ENCODE measurements around the gene HTR1E. TPM values are rescaled to one million over a fixed set of nuclear protein-coding genes. Genes with fewer than 3 reads are reported as not detected.

HTR1E gene
- total RNA-seq, 1 donor from 2014 or later: not detected

DNA sequence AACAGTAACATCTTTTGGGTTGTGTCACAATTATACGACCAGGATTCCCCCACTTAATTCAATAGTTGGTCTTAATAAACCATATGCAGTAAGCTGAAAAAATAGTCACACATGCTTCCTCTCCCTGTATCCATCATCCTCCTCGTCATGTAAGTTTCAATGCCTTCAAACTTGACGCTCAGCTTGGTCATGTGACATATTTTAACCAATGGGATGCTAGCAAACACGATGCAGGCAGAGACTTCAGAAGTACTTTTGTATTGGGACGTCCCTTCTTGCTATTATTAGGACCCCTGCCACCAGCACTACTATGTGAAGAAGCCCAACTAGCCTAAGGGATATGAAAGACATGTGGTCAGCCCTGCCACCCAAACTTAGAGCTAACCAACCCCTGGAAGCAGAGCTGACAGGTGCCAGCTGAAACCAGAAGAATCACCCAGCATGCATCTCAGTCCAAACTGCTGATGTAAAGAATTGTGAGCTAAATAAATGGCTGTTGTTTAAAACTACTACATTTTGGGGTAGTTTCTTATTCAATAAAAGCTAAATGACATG is 108.3 kb downstream of the HTR1E start:
- DNase-seq (ENCODE audit: low spot score): no peak
- Mint-ChIP-seq H3K9me3 (no peaks in the 10 kb centered on the region), H3K36me3 (no peaks in the 10 kb centered on the region), H3K27me3 (ENCODE audit: insufficient read depth, low read depth) (no peaks in the 10 kb centered on the region), H3K4me1 (no peaks in the 10 kb centered on the region), H3K27ac (no peak overlapping the region), H3K4me3 (no peak overlapping the region)
- H3K36me3 ChIP-seq: no peaks in the 10 kb centered on the region
- H4K20me1 ChIP-seq (ENCODE audit: low read depth): no peaks in the 10 kb centered on the region
- H3K79me2 ChIP-seq (ENCODE audit: low read depth): no peaks in the 10 kb centered on the region
- H3K4me2 ChIP-seq: no peak overlapping the region
- H3K9me3 ChIP-seq (ENCODE audit: low read depth): no peaks in the 10 kb centered on the region
- H3F3A ChIP-seq (ENCODE audit: low read depth): no peaks in the 10 kb centered on the region
- TF ChIP-seq EZH2 (IDR thresholded peaks at IDR 0.05) (no peak), EZH2phosphoT487 (IDR thresholded peaks at IDR 0.05) (no peak)
- TF ChIP-seq, protein P1, sequence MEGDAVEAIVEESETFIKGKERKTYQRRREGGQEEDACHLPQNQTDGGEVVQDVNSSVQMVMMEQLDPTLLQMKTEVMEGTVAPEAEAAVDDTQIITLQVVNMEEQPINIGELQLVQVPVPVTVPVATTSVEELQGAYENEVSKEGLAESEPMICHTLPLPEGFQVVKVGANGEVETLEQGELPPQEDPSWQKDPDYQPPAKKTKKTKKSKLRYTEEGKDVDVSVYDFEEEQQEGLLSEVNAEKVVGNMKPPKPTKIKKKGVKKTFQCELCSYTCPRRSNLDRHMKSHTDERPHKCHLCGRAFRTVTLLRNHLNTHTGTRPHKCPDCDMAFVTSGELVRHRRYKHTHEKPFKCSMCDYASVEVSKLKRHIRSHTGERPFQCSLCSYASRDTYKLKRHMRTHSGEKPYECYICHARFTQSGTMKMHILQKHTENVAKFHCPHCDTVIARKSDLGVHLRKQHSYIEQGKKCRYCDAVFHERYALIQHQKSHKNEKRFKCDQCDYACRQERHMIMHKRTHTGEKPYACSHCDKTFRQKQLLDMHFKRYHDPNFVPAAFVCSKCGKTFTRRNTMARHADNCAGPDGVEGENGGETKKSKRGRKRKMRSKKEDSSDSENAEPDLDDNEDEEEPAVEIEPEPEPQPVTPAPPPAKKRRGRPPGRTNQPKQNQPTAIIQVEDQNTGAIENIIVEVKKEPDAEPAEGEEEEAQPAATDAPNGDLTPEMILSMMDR (IDR thresholded peaks at IDR 0.05): no peak
- H3K4me1 ChIP-seq: no peaks in the 10 kb centered on the region
- no peaks in the 10 kb centered on the region for H3K27me3 ChIP-seq
- no peak overlapping the region for H2AFZ ChIP-seq (replicated peaks)
- H3K27ac ChIP-seq: no peak overlapping the region
- H3K4me3 ChIP-seq: no peak overlapping the region
- no peak overlapping the region for H3K9ac ChIP-seq

DNA sequence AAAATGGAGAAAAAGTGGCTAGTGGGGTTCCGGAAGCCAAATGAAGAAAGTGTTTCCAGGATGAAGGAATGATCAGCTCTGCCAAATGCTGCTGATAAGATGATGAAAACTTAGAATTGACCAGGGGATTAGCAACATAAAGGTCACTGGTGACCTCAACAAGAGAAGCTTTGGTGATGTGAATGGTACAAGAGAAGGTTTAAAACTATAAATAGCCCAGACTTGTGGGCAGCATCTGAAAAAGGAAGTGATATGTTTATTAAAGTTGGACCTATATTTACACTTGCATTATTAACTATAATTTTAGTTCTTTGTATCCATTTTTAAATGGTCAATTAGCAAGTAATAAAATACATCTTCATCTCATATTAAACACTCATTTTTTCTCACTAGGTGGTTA is 112.5 kb downstream of the HTR1E start:
- no peak for DNase-seq (ENCODE audit: low spot score)
- Histone ChIP-seq H3K4me3 (no peak overlapping the region), H3K36me3 (no peaks in the 10 kb centered on the region), H3F3A (ENCODE audit: low read depth) (no peaks in the 10 kb centered on the region), H3K4me2 (no peak overlapping the region), H2AFZ (replicated peaks) (no peak overlapping the region), H4K20me1 (ENCODE audit: low read depth) (no peaks in the 10 kb centered on the region), H3K9ac (no peak overlapping the region), H3K9me3 (ENCODE audit: low read depth) (no peaks in the 10 kb centered on the region), H3K27me3 (no peaks in the 10 kb centered on the region), H3K79me2 (ENCODE audit: low read depth) (no peaks in the 10 kb centered on the region), H3K4me1 (no peaks in the 10 kb centered on the region), H3K27ac (no peak overlapping the region)
- Mint-ChIP-seq H3K27me3 (ENCODE audit: insufficient read depth, low read depth) (peaks cover 2% of the 10 kb centered on the region), H3K4me3 (no peak overlapping the region), H3K27ac (no peak overlapping the region), H3K36me3 (no peaks in the 10 kb centered on the region), H3K4me1 (no peaks in the 10 kb centered on the region), H3K9me3 (no peaks in the 10 kb centered on the region)
- TF ChIP-seq EZH2phosphoT487 (IDR thresholded peaks at IDR 0.05) (no peak), EZH2 (IDR thresholded peaks at IDR 0.05) (no peak)
- TF ChIP-seq, protein P1 (IDR thresholded peaks at IDR 0.05): no peak

DNA sequence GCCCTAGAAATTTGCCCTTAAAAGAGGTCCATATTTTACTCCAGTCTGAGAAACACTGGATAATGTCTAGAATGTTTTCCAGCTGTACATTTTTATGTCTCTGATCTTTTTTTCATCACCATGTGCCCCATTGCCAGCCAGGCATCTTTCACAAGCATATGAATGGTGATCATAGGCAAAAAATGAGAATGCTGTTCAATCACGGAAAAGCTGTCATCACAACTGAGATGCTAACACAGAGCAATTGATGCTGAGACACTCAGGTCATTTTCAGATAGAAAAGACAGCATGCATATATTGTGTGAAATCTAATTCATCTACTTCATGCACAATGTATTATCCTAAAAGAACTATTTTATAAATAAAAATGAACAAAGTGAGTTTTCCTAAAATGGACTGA is 116.0 kb downstream of the HTR1E start:
- Histone ChIP-seq H3K4me2 (no peak overlapping the region), H3K27me3 (no peaks in the 10 kb centered on the region), H3K79me2 (ENCODE audit: low read depth) (no peaks in the 10 kb centered on the region), H3K4me3 (no peak overlapping the region), H3K27ac (no peak overlapping the region), H3K9ac (no peak overlapping the region), H3K36me3 (no peaks in the 10 kb centered on the region), H3K4me1 (no peaks in the 10 kb centered on the region), H3F3A (ENCODE audit: low read depth) (no peaks in the 10 kb centered on the region), H4K20me1 (ENCODE audit: low read depth) (no peaks in the 10 kb centered on the region), H3K9me3 (ENCODE audit: low read depth) (no peaks in the 10 kb centered on the region), H2AFZ (replicated peaks) (no peak overlapping the region)
- Mint-ChIP-seq H3K27me3 (ENCODE audit: insufficient read depth, low read depth) (peaks cover 5% of the 10 kb centered on the region), H3K9me3 (no peaks in the 10 kb centered on the region), H3K4me3 (no peak overlapping the region), H3K27ac (no peak overlapping the region), H3K36me3 (no peaks in the 10 kb centered on the region), H3K4me1 (peaks cover under 1% of the 10 kb centered on the region)
- DNase-seq (ENCODE audit: low spot score): no peak
- TF ChIP-seq EZH2 (IDR thresholded peaks at IDR 0.05) (no peak), EZH2phosphoT487 (IDR thresholded peaks at IDR 0.05) (no peak)
- TF ChIP-seq, protein P1 (IDR thresholded peaks at IDR 0.05): no peak

Data from neural progenitor cell (in vitro differentiated cells).